SU-DHL-6 (cell line): Measurements from ENCODE around the gene CTNNBIP1.

Experiments
- H2AFZ ChIP-seq: fragments of 200-600 bp; sonication (generic); 2 replicates; pipeline ENCODE4 v1.6.1; 2014; ENCODE audit warnings: low read depth, mild to moderate bottlenecking, moderate library complexity, mixed read lengths, antibody characterized with exemption, low read length; ENCODE audit not compliant: severe bottlenecking
- H3F3A ChIP-seq: fragments of 200-600 bp; shearing (Covaris generic); 2 replicates; pipeline ENCODE4 v1.6.0; 2016; ENCODE audit warnings: antibody characterized with exemption, mild to moderate bottlenecking; ENCODE audit not compliant: insufficient read depth
- H3K27ac ChIP-seq: fragments of 200-600 bp; sonication (generic); 2 replicates; pipeline ENCODE4 v1.5.1; 2016; ENCODE audit warnings: low read depth, mild to moderate bottlenecking, low read length, moderate library complexity, mixed read lengths
- H3K27me3 ChIP-seq: fragments of 200-600 bp; sonication (generic), shearing (Covaris generic); 2 replicates; pipeline ENCODE4 v1.6.0; 2014; ENCODE audit warnings: mild to moderate bottlenecking, low read length
- H3K36me3 ChIP-seq: fragments of 200-600 bp; sonication (generic); 2 replicates; pipeline ENCODE4 v1.6.1; 2014; ENCODE audit warnings: mild to moderate bottlenecking, low read length, mixed read lengths
- H3K4me2 ChIP-seq: fragments of 300-600, 200-600 bp; shearing (Covaris generic), sonication (generic); 2 replicates; pipeline ENCODE4 v1.6.0; 2014; ENCODE audit warnings: low read length, low read depth, mild to moderate bottlenecking; ENCODE audit not compliant: poor library complexity, severe bottlenecking
- H3K4me3 ChIP-seq: fragments of 200-600 bp; sonication (generic); 2 replicates; pipeline ENCODE4 v1.5.1; 2014; ENCODE audit warnings: antibody characterized with exemption, low read length, mild to moderate bottlenecking, mixed read lengths; ENCODE audit not compliant: insufficient read depth, poor library complexity, severe bottlenecking
- H3K79me2 ChIP-seq: fragments of 200-600 bp; sonication (generic); 2 replicates; pipeline ENCODE4 v1.6.1; 2014; ENCODE audit warnings: mild to moderate bottlenecking, low read length, moderate library complexity; ENCODE audit not compliant: insufficient read depth
- H3K9ac ChIP-seq: fragments of 200-600 bp; sonication (generic); 2 replicates; pipeline ENCODE4 v1.7.0; 2014; ENCODE audit warnings: mild to moderate bottlenecking, low read length
- H3K9me2 ChIP-seq: fragments of 200-600 bp; sonication (generic); replicated peaks from 2 replicates; pipeline ENCODE4 v1.6.1; 2014; ENCODE audit warnings: low read length; ENCODE audit not compliant: insufficient read depth
- H3K9me3 ChIP-seq: fragments of 200-600 bp; sonication (generic); 2 replicates; pipeline ENCODE4 v1.6.1; 2014; ENCODE audit warnings: low read length, mixed read lengths; ENCODE audit not compliant: insufficient read depth
- H4K20me1 ChIP-seq: fragments of 200-600 bp; sonication (generic); 2 replicates; pipeline ENCODE4 v1.6.1; 2014; ENCODE audit warnings: low read depth, mild to moderate bottlenecking, antibody characterized with exemption, low read length, moderate library complexity, mixed read lengths
- CTCF ChIP-seq: fragments of 200-600 bp; sonication (generic); IDR thresholded peaks from one replicate; pipeline ENCODE4 v1.5.1; 2017; ENCODE audit warnings: antibody characterized with exemption, mild to moderate bottlenecking, low read length, moderate library complexity; ENCODE audit not compliant: insufficient read depth, poor library complexity, severe bottlenecking
- EZH2phosphoT487 ChIP-seq: fragments of 200-600 bp; sonication (generic), shearing (Covaris generic); conservative IDR thresholded peaks from 2 replicates; pipeline ENCODE4 v1.6.1; 2018; ENCODE audit warnings: mild to moderate bottlenecking, antibody characterized with exemption, low read length, moderate library complexity, mixed read lengths

Gene CTNNBIP1

GRCh38 chr1:9916452-9916851 is 6.4 kb upstream of the CTNNBIP1 start:
- Histone ChIP-seq H3K4me2 (no peak overlapping the region), H2AFZ (no peak overlapping the region), H3F3A (no peaks in the 10 kb centered on the region), H3K4me3 (no peak overlapping the region), H3K27me3 (no peaks in the 10 kb centered on the region), H3K9ac (no peak overlapping the region), H3K9me3 (no peaks in the 10 kb centered on the region), H4K20me1 (no peaks in the 10 kb centered on the region), H3K79me2 (no peaks in the 10 kb centered on the region), H3K9me2 (no peaks in the 10 kb centered on the region), H3K27ac (no peak overlapping the region), H3K36me3 (no peaks in the 10 kb centered on the region)
- no peak for TF ChIP-seq EZH2phosphoT487
- no peak for TF ChIP-seq CTCF

- Histone ChIP-seq H4K20me1 (no peaks in the 10 kb centered on the region), H3K4me3 (no peak overlapping the region), H3K9ac (no peak overlapping the region), H3K27ac (no peak overlapping the region), H3K36me3 (no peaks in the 10 kb centered on the region), H3K9me3 (no peaks in the 10 kb centered on the region), H3K27me3 (no peaks in the 10 kb centered on the region), H2AFZ (no peak overlapping the region), H3K4me2 (no peak overlapping the region), H3F3A (no peaks in the 10 kb centered on the region), H3K9me2 (no peaks in the 10 kb centered on the region), H3K79me2 (no peaks in the 10 kb centered on the region)
- TF ChIP-seq CTCF: no peak
- no peak for TF ChIP-seq EZH2phosphoT487
These were observed 4.5 kb upstream of the CTNNBIP1 start for GRCh38 chr1:9914610-9914937.

GRCh38 chr1:9912264-9912936 is 2.3 kb upstream of the CTNNBIP1 start:
- Histone ChIP-seq H3K9me3 (no peaks in the 10 kb centered on the region), H2AFZ (no peak overlapping the region), H3K9me2 (no peaks in the 10 kb centered on the region), H3K79me2 (no peaks in the 10 kb centered on the region), H3K36me3 (no peaks in the 10 kb centered on the region), H3K9ac (no peak overlapping the region), H3K27ac (no peak overlapping the region), H3K4me3 (no peak overlapping the region), H4K20me1 (no peaks in the 10 kb centered on the region), H3F3A (peaks cover 5% of the 10 kb centered on the region; the same call in 1 of the 2 replicates), H3K4me2 (no peak overlapping the region), H3K27me3 (no peaks in the 10 kb centered on the region)
- TF ChIP-seq CTCF (no peak), EZH2phosphoT487 (no peak)
